HEK293 (cell line): ENCODE results near the gene ENO2.
A peak's percentile ranks its signal among the peaks of the same experiment; 100 is the strongest.

Experiments
- CTCF ChIA-PET: fragments of 350-600 bp; formaldehyde crosslinking; extraction: SDS; loops from one replicate; lab custom pipeline; 2021; ENCODE audit warnings: antibody characterized with exemption; lab: Yijun Ruan, JAX
- POLR2A ChIA-PET: fragments of 300-600 bp; formaldehyde crosslinking; extraction: SDS; loops from one replicate; lab custom pipeline; 2020; ENCODE audit warnings: antibody characterized with exemption, inconsistent platforms; lab: Yijun Ruan, JAX
- H3K27ac ChIP-seq: fragments of 200-500 bp; sonication (Bioruptor generic); 2 replicates; pipeline ENCODE4 v1.5.1; 2014; ENCODE audit warnings: low read depth, low read length, control low read depth, inconsistent platforms; ENCODE audit errors: extremely low read depth
- H3K36me3 ChIP-seq, 2 experiments: fragments of 200-500 bp in 1 of 2; sonication (Bioruptor generic) in 1 of 2; 1 replicate in 1 of 2; 2 replicates in 1 of 2; pipeline ENCODE4 v1.5.1; 2014 to 2017; ENCODE audit warnings: inconsistent platforms in 2 of 2, low read length in 2 of 2; ENCODE audit not compliant: control insufficient read depth in 2 of 2, insufficient read depth in 1 of 2
- H3K4me1 ChIP-seq: fragments of 200-500 bp; sonication (Bioruptor generic); 2 replicates; pipeline ENCODE4 v1.5.1; 2014; ENCODE audit warnings: mild to moderate bottlenecking, low read length, inconsistent platforms; ENCODE audit not compliant: control insufficient read depth, insufficient read depth
- H3K4me3 ChIP-seq: 2 replicates; pipeline ENCODE4 v1.5.1; 2011; ENCODE audit warnings: low read depth, mild to moderate bottlenecking, control low read depth, low read length, moderate library complexity
- H3K9me3 ChIP-seq: fragments of 200-500 bp; sonication (Bioruptor generic); 2 replicates; pipeline ENCODE4 v1.5.1; 2014; ENCODE audit warnings: low read depth, low read length, inconsistent platforms; ENCODE audit not compliant: control insufficient read depth, insufficient read depth
- ATF2 ChIP-seq: fragments of 450-650 bp; formaldehyde crosslinking; IDR thresholded peaks from 2 replicates; pipeline ENCODE4 v1.5.1; 2016; ENCODE audit warnings: missing biosample characterization, missing genetic modification characterization, low read depth
- BCL11B ChIP-seq: fragments of 450-650 bp; formaldehyde crosslinking; IDR thresholded peaks from 2 replicates; pipeline ENCODE4 v1.5.1; 2016; ENCODE audit warnings: low read depth, missing biosample characterization, missing genetic modification characterization
- KLF10 ChIP-seq: fragments of 450-650 bp; IDR thresholded peaks from 2 replicates; pipeline ENCODE4 v1.5.1; 2018; ENCODE audit warnings: missing biosample characterization, mild to moderate bottlenecking, missing genetic modification characterization
- KLF8 ChIP-seq: fragments of 450-650 bp; formaldehyde crosslinking; IDR thresholded peaks from 2 replicates; pipeline ENCODE4 v1.5.1; 2016; ENCODE audit warnings: missing biosample characterization, missing genetic modification characterization
- OSR2 ChIP-seq: fragments of 450-650 bp; formaldehyde crosslinking; IDR thresholded peaks from 2 replicates; pipeline ENCODE4 v1.5.1; 2016; ENCODE audit warnings: missing biosample characterization, missing genetic modification characterization
- PBX3 ChIP-seq: sonication (generic); formaldehyde crosslinking; IDR thresholded peaks from 2 replicates; pipeline ENCODE4 v1.8.1; 2022; ENCODE audit warnings: mild to moderate bottlenecking, moderate library complexity, missing genetic modification reagents
- RBAK ChIP-seq: fragments of 450-650 bp; formaldehyde crosslinking; IDR thresholded peaks from 2 replicates; pipeline ENCODE4 v1.5.1; 2016; ENCODE audit warnings: missing biosample characterization, missing genetic modification characterization
- WT1 ChIP-seq: fragments of 450-650 bp; formaldehyde crosslinking; IDR thresholded peaks from 2 replicates; pipeline ENCODE4 v1.5.1; 2016; ENCODE audit warnings: missing biosample characterization, missing genetic modification characterization
- ZBTB26 ChIP-seq: fragments of 450-650 bp; formaldehyde crosslinking; optimal IDR thresholded peaks from 2 replicates; pipeline ENCODE3; 2016; ENCODE audit warnings: missing biosample characterization, mild to moderate bottlenecking, missing genetic modification characterization
- ZBTB44 ChIP-seq: fragments of 450-650 bp; IDR thresholded peaks from 2 replicates; pipeline ENCODE4 v1.5.1; 2018; ENCODE audit warnings: missing biosample characterization, mild to moderate bottlenecking, missing genetic modification characterization
- ZBTB48 ChIP-seq: fragments of 450-650 bp; formaldehyde crosslinking; IDR thresholded peaks from 2 replicates; pipeline ENCODE4 v1.5.1; 2016; ENCODE audit warnings: missing biosample characterization, missing genetic modification characterization
- ZEB2 ChIP-seq: fragments of 450-650 bp; formaldehyde crosslinking; IDR thresholded peaks from 2 replicates; pipeline ENCODE4 v1.5.1; 2016; ENCODE audit warnings: missing biosample characterization, missing genetic modification characterization
- ZNF146 ChIP-seq: fragments of 450-650 bp; formaldehyde crosslinking; IDR thresholded peaks from 2 replicates; pipeline ENCODE4 v1.5.1; 2016; ENCODE audit warnings: missing biosample characterization, missing genetic modification characterization
- ZNF391 ChIP-seq: fragments of 450-650 bp; formaldehyde crosslinking; IDR thresholded peaks from 2 replicates; pipeline ENCODE4 v1.5.1; 2016; ENCODE audit warnings: low read depth, missing biosample characterization, missing genetic modification characterization, borderline replicate concordance
- ZNF394 ChIP-seq: fragments of 450-650 bp; formaldehyde crosslinking; IDR thresholded peaks from 2 replicates; pipeline ENCODE4 v1.5.1; 2016; ENCODE audit warnings: missing biosample characterization, missing genetic modification characterization, mild to moderate bottlenecking, moderate library complexity, borderline replicate concordance
- ZNF398 ChIP-seq: fragments of 450-650 bp; formaldehyde crosslinking; IDR thresholded peaks from 2 replicates; pipeline ENCODE4 v1.5.1; 2017; ENCODE audit warnings: missing biosample characterization, missing genetic modification characterization
- ZNF449 ChIP-seq: fragments of 450-650 bp; formaldehyde crosslinking; IDR thresholded peaks from 2 replicates; pipeline ENCODE4 v1.5.1; 2017; ENCODE audit warnings: missing biosample characterization, mild to moderate bottlenecking, missing genetic modification characterization, moderate library complexity
- ZNF600 ChIP-seq: fragments of 450-650 bp; formaldehyde crosslinking; IDR thresholded peaks from 2 replicates; pipeline ENCODE4 v1.5.1; 2016; ENCODE audit warnings: missing biosample characterization, missing genetic modification characterization
- ZNF76 ChIP-seq: fragments of 450-650 bp; formaldehyde crosslinking; IDR thresholded peaks from 2 replicates; pipeline ENCODE4; 2016; ENCODE audit warnings: low read depth, missing biosample characterization, missing genetic modification characterization, borderline replicate concordance
- ZSCAN5A ChIP-seq: fragments of 450-650 bp; formaldehyde crosslinking; IDR thresholded peaks from 2 replicates; pipeline ENCODE4 v1.5.1; 2016; ENCODE audit warnings: missing biosample characterization, missing genetic modification characterization

Gene ENO2

GRCh38 chr12:6914246-6914946, at the start of gene ENO2:
Gene ENO2, plus strand, starts transcription at chr12:6914580. Its CDS starts 1,253 bp downstream, at chr12:6915833.
- Histone ChIP-seq H3K9me3 (no peaks in the 10 kb centered on the region), H3K4me3 (peak within 1 kb of the TSS; percentile 60), H3K27ac (peak within 1 kb of the TSS; percentile 51; the same call in 1 of the 2 replicates), H3K4me1 (peaks cover 7% of the 10 kb centered on the region), H3K36me3 (peaks cover 7 to 31% of the 10 kb centered on the region in 2 experiments; a peak in 2 of 3 replicates)
- CTCF ChIA-PET = interaction anchor here (0.7 kb wide), 1 partner anchor 9 kb away, joined by 3 read pairs; no protein-coding TSS in a partner anchor
- POLR2A ChIA-PET = interaction anchor here (0.6 to 1.7 kb wide), 9 partner anchors 8 to 284 kb away, joined by 3 to 8 read pairs (median 4); partner anchors contain the start of genes C12orf57, RNU7-1 and SPSB2
- TF ChIP-seq ZNF391 = 0 out of 2 replicates have a peak, but pooled peaks have one; percentile 42
- 0 out of 2 replicates have a peak, but pooled peaks have one; percentile 26 for TF ChIP-seq ZBTB44 (tag by site-specific recombination)
- peak; percentile 86 for TF ChIP-seq ZNF398 (tag by site-specific recombination)
- no peak for TF ChIP-seq PBX3 (CRISPR knock-in tag)
- TF ChIP-seq OSR2 (tag by site-specific recombination) = peak; percentile 86
- no peak for TF ChIP-seq ZNF449 (tag by site-specific recombination)
- TF ChIP-seq ATF2 = no peak
- peak; percentile 44; the same call in 1 of the 2 replicates for TF ChIP-seq ZNF76 (tag by site-specific recombination)
- no peak for TF ChIP-seq KLF10 (tag by site-specific recombination)
- TF ChIP-seq RBAK = no peak
- TF ChIP-seq ZSCAN5A = peak; percentile 53; the same call in 1 of the 2 replicates
- TF ChIP-seq KLF8 (tag by site-specific recombination) = peak; percentile 70; the same call in 1 of the 2 replicates
- TF ChIP-seq ZBTB48 (tag by site-specific recombination) = peak; percentile 38; the same call in 1 of the 2 replicates
- TF ChIP-seq ZNF394 (tag by site-specific recombination) = peak; percentile 40; the same call in 1 of the 2 replicates
- peak; percentile 79 for TF ChIP-seq ZNF600 (tag by site-specific recombination)
- peak; percentile 70; the same call in 1 of the 2 replicates for TF ChIP-seq ZEB2
- 0 out of 2 replicates have a peak, but pooled peaks have one; percentile 44 for TF ChIP-seq BCL11B (tag by site-specific recombination)
- TF ChIP-seq WT1 (tag by site-specific recombination) = peak; percentile 17; the same call in 1 of the 2 replicates
- TF ChIP-seq ZNF146 (tag by site-specific recombination) = no peak
- TF ChIP-seq ZBTB26 (tag by site-specific recombination) = peak; percentile 84
